GM18502 (cell line): ENCODE data around the gene KRT37.
"Not testable (repeated sequence)": the region's sequence is repeated elsewhere in the genome, so short reads cannot be mapped to it uniquely, and the experiment has no call there.

Experiments used
- ATAC-seq: cut with Tn5 transposase; IDR thresholded peaks from one replicate; pipeline ENCODE4 v1.9.1; 2021; ENCODE audit warnings: mild to moderate bottlenecking; ENCODE audit not compliant: unreplicated experiment, poor library complexity

The KRT37 gene

DNA sequence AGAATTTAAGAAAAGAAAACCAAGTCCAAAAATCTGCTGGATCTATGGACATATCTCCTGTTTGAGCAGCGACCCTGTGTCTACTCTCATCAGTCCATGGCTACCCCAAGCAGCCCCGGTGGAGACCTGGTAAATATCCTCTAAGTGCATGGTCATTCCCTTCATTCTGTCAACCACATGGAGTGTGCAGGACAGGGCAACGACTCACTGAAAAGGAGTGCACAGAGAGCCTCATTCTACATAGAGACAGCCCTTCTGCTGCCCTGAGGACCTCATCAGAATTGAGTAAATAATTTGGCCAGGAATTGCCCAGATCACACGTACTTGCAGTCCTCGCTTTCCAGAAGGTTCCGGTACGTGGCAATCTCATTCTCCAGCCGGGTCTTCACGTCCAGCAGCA, 13.4 kb upstream of the KRT37 start:
- no peak for ATAC-seq

DNA sequence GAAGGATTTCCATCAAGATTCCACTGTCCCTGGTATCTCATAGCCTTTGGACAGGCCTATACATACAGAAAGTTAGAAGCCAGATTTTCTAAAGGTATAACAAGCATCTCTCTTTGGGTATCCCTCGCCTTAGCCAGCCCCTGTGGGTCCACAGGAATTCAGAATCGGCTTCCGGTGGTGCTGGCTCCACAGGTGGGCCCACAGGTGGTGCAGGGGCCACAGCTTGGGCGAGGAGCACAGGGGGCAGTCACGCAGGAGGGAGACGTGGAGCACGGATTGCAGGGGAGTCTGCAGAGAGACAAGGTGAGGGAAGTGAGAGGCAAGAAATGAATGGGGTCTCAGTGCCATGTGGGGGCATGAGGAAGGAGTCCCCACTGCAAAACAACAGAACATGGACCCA, 12.9 kb upstream of the KRT37 start:
- ATAC-seq, result no peak

DNA sequence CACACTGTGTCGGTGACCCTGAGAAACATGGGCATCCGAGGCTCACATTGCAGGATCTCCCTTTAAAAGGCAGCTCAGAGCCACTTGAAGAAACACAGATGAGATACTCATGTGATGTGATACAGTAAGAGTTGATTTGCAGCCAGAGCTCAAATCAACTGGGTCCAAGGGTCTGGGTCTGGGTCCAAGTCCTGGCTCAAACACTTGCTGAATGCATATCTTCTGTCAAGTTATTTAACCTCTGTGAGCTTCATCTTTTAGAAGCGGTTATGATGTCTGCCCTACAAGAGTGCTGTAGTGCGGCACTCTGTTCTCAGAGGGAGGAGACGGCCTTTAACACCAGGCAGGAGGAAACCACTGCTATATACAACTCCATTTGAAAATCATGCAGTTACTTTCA, 10.0 kb upstream of the KRT37 start:
- no peak for ATAC-seq

DNA sequence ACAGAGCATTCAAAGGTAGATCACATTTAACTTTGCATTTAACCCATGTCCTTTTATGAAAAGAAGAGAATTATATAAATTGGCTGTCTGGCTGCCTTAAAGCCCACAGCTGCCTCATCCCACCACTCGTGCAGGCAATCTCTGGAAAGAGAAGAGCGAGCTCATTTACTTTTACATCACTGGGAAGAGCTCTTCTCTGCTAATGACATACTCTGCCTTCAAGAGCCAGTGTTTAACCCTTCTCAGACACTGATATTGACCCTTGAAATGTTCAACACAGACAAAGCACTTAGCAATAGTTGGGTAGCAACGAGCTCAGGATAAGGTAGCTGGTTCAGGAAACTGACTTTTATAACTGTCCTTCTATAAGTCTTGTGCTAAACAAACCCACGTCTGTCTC, 9.6 kb upstream of the KRT37 start:
- no peak for ATAC-seq

DNA sequence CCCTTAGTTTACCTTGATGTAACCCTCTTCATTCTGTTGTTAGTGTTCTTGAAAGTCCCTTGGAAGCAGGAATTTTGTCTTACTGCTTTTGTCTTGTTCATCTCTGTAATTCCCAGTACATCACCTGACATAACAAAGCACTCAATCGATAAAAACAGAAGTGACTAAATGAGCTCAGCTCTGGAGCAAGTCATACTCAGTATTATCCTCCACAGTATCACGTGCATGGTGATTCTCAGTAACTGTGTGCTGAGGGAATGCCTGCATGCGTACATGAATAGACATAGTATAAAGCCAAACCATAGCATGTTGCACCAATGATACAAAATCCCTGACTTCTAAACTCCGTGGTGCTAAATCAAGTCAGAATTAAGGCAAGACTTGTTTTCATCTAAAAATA, 9.2 kb upstream of the KRT37 start:
- ATAC-seq, result no peak

DNA sequence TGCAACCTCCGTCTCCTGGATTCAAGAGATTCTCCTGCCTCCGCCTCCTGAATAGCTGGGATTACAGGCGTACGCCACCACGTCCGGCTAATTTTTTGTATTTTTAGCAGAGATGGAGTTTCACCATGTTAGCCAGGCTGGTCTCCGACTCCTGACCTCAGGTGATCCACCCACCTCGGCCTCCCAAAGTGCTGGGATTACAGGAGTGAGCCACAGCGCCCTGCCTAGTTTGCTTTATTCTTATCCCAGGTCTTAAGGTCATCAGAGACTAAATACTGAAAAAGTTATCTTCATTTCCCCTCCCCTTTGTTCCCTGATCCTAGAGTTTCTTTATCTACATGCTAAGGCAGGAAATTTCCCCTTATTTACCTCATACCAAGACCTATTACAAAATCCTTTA, 6.0 kb upstream of the KRT37 start:
- ATAC-seq, result not testable (repeated sequence)

DNA sequence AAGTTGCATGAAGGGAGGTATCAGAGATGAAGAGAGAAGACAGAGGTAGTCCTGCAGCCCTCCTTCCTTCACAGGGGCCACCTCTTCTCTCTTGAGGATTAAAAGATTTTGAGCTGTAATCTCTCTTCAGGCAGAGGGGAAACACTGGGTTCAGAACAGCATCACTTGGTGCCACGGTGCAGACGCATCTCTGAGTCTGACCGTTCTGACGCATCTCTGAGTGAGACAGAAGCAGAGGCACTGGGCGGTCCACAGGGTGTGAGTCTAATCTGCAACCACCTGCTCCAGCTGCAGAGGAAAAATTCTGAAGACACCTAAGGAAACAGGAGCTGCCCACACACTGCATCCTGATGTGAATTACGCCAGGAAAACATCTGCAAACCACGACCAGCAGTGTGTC, 5.3 kb upstream of the KRT37 start:
- no peak for ATAC-seq

DNA sequence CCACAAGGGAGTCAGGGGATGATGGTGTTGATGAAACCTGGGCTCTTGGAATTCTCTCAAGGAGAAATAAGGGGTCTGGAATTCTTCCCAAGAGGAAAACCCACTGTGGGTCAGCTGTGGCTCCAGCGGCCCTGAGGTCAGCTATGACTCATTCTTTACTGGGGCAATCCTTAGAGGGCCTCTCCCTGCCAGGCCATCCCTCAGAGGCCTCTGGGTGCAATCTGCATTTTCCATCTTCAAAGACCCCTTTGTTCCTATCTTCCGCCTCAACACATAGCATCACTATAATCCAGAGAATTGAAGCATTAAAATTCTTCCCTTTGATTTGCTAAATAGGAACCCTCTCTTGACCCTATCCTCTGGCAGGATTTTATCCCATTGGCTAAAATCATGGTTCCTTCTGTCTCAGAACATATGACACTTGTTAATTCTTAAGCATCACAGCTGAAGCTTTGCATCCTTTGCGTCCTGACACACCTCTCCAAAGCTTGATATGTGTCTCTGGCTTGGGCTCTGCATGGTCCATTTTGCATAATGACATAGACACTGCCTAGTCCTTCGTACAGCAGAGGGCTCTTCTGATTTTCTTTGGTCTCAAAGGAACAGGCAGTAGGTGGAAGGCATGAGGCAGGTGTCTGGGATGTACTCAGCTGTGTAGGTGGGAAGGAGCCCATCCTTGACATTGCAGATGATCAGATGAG, 4.4 kb upstream of the KRT37 start:
- ATAC-seq, result no peak

DNA sequence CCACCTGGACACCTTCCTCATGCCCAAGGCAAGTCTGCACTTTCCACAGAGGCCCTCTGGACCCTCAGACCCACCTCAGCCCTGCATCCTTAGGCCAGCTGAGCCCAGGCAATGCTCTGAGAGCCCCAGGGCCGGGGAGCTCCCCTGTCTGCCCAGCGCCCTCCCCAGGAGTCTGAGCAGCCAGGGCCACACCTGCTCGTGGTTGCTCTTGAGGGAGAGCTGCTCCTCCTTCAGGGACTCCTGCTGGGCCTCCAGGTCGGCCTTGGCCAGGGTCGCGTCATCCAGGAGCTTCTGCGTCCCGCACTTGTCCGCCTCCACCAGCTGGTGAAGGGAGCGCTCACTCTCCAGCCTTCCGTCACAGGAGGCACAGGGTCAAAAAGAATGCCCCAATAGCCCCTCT, 1.8 kb downstream of the KRT37 start:
- ATAC-seq, result not testable (repeated sequence)

DNA sequence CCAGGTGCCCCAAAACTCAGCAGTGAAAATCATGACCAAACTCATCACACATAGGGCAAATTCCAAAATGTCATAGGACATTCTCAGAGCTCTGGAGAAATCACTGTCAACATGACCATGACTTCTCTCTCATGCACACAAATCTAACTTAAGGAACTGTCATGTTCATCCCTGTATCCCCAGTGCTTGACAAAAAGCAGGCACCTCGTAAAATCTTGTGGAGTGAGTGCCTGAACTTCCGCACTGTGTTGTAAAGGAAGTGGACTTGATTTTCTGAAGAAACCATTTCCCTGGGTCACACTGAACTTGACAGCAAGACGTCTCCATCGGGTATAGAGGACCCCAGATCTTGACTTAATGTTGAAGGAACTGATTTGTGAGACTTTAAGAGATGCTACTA, 2.8 kb downstream of the KRT37 start:
- ATAC-seq, result no peak

DNA sequence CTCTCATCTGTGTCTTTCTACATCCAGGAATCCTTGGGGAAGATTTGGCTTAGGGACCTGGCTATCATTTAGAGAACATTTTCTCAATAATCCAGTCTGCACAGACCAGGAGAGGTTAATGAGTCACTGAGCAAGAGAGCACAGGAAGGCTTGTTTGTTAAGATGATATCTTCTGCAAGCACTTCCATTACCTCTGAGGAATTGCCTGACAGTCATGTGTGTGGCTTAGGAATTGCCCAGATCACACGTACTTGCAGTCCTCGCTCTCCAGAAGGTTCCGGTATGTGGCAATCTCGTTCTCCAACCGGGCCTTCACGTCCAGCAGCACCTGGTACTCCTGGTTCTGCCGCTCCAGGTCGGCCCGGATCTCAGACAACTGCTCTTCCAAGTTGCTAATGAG, 3.3 kb downstream of the KRT37 start:
- no peak for ATAC-seq

DNA sequence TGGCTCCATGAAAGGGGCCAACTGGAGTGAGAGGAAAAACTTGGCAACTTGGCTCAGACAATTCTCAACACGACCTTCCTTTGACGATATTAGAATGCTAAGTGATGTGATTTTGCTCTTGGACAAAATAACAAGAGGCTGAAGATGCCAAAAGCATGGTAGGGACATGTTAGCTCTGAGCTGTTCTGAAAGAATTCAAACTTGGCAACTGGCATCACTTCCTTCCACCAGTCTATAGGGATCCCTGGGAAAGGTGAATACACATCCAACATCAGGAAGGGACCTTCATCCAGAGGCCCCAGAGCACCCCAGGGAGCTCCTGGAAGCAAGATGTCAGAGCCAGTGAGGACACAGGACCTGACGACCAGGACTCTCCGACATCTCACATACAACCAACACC, 4.3 kb downstream of the KRT37 start:
- no peak for ATAC-seq

DNA sequence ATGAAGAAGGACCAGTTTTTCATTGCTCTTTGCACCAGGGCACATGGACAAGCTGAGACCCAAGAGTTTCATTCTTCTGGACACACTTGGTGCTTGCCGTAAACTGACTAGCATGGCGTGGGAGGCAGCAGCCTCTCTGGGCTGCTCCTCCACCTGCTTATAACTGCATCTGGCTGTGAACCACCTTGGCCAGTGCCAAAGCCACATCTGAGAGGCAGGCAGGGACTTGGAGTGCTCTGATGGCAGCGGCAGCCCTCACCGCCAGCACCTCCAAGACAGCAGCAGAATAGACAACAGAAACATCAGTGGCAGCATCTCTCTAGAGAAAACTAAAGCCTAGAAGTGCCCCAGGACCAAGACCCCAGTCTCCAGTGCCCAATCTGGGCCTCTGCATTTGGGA, 4.7 kb downstream of the KRT37 start:
- ATAC-seq, result no peak

DNA sequence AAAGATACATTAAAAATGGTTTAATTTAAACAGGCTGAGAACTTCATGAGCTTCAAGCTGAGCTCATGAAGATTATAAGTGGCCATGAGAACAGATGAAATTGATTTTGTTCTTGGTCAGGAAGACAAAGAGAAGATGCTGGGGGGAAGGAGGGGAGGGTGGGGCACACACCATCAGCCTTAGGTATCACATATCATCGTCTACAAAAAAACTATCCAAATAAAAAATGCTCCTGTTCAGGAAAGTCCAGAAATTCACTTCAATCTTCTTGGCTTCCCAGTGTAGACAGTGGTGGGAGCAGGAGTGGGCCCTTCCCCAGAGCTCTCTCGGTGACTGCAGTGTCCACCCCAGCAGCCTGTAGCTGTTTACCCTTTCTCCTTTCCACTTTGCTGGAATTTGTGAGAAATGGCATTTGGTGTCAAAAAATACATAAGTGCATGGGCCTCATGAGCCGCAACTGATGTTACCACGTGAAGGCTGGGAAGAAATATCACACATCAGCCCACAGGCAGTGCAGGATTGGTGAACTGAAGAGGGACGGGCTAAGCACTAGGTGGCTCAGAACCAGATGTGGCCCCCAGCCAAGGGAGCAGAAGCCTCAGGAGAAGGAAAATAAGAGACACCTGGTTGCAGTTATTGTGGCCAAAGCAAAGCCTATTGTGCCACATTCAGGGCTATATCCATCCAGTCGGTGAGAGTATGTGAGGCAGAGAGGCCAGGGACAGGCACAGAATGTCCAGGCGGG, 6.1 kb downstream of the KRT37 start:
- no peak for ATAC-seq

DNA sequence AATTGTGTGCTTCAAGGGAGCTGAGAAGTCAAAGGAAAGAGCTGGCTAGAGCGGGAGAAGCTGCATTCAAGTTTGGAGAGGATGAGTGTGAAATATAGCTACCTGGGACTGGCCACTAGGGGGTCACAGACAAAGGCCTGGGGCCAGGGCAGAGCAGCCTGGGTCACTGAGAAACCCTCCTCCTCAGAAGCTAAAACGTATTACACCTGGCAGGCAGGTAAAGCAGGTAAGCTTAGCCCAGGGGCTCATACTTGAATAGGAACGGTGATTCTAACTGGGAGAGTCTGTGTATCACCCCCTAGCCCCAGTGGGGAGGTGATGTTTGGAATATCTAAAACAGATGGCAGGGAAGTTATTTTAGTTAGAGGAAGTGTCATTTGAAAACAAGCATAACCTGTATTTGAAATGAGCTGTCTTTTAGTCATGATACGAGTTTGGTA, 6.8 kb downstream of the KRT37 start:
- no peak for ATAC-seq

DNA sequence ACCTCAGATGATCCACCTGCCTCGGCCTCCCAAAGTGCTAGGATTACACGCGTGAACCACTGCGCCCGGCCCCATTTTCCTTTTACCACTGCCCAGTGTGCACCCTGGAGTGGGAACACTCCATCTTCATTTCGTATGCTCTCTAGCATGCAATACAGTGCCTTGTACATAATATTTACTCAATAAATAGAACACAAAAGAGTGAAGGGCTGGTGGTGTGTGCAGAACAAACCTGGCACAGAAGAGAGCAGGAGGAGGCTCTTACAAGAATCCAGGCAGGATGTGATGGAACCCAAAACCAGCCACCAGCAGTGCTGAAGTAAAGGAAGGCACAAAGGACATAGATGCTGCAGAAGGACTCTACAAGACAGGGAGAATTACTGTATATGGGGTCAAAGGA, 7.3 kb downstream of the KRT37 start:
- no peak for ATAC-seq

DNA sequence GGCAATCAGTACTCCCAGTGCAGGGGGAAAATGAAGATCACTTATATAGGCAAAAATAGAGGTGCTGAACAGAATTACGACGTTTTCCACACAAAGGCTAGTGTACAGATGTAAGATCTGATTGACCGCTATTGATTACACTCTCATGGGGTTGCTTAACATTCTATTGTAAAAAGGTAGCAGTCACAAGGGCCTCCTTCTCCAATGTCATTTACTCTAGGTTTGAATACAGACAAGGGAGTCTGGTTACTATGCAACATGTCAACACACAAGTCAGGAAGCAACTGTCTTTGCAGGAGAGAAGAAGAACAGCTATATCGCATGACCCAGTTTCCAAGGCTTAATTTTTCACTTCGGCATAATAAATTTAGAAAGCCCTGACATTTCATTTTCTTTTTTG, 7.9 kb downstream of the KRT37 start:
- ATAC-seq, result no peak

DNA sequence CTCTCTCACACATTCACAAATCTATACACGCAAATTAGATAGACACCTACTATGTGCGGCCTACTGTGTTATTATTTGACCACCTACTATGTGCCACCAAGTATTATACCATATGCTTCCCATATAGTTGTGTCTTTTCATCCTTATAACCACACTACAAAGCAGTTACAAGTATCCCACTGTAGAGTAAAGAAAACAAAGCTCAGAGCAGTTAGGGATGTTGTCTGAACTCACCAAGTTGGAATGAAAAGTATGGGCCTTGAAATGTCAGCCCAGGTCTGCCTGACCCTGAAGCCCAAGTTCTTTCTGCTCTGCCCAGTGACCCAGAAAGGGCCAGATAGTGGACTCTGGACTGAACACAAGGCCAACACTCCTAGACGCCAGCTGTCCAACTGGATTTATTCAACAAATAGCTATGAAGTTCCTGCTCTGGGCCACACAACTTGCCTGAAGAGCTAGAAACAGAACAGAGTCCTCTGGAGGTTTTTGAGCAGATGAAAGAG, 8.5 kb downstream of the KRT37 start:
- ATAC-seq, result no peak

DNA sequence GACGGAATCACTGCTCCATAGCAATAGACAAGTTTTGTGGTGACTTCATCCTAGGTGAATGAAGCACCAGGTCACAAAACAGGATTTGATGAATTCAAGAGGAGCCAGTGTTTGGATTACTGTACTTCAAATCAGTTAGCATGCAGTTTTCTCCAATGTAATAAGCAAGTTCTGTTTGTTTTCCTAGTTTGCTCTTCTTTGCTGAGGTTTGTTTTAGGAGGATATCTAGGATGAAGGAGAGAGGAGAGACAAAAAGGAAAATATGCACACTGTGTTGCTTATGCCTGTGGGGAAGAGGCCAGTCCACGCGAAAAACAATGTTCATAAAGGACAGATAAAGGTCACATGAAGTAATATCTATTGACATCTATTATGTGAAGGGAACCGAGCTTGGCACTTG, 9.0 kb downstream of the KRT37 start:
- ATAC-seq, result no peak

DNA sequence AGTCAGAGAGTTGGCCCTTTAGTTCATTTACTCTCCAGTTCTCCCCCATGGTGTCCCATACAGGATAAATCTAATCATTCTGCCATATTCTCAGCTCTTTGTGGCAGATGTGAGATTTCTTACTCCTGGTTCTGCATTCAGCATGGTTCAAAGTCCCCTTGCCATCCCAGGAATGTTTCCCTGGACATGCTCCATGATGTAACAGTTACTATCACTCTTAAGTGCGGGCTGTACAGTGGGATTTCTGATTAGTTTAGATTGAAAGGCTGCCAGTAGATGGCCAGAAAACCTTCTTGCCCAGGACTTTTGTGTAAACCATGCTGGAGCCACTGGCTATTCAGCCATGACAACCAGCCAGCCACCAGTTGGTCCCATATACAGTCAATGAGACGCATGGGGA, 10.4 kb downstream of the KRT37 start:
- ATAC-seq, result no peak

DNA sequence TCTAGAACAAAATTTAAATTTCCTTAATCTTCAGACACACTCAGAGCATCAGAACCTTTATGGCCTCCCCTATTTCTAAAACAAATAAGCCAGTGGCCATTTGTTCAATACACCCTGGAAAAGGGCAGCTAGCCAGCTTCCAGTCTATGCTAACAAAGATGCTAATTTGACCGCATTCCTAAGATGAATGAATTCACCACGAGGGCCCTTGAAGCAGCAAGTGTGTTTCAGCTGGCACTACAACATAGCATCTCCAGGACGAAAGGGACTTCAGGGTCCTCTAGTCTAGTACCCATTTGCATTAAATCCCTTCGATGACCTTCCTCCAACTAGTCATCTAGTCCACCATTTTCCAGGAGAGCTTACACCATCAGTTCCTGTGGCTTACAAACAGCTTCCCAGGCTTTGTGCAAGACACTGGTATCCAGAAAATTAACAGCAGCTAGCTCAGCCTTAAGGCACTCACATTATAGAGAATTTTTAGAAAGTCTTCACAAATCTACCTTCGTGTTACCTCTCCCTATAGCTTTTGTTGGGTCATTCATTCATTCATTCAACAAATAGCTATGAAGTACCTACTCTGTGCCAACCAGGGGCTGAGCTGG, 10.9 kb downstream of the KRT37 start:
- ATAC-seq, result no peak
